ENCODE results near the gene CST2.

- TF ChIP-seq POLR2A (IDR thresholded peaks at IDR 0.05) (no peak), CTCF (IDR thresholded peaks at IDR 0.05 in 4 of 5, conservative IDR thresholded peaks at IDR 0.05 in 1 of 5) (no peak)
Measured at GRCh38 chr20:23826541-23827021, at the start of gene CST2.
